ENCODE measurements around the gene CALML5.

DNA sequence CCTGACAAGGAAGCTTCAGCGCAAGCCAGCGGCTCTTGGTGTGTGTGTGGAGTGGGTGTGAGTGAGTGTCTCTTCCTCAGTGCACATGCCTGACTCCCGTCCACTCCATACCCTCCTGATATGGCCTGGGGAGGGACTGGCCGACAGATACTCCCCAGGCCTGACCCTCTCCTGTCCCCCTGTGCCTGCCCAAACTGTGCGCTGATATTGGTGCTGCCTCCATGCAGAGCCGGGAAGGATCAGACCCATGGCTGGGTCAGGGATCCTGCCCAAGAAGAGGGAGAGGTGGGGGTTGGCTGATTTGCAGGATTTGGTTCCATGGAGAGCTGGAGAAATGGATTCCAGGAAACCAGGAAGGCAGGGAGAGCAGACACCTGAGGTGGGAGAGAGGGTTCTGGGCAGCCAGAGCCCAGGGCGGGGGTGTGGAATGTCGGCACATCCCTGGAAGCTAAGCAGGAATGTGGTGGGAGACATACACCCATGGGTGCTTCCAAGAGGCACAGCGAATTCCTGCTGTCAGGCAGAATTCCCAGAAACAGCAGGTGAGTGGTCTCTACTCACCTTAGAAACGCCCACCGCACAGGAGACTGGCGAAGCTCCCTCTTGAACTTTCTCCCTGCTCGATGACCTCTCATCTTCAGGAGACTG lies 6.3 kb downstream of the CALML5 start:
- TF ChIP-seq EZH2phosphoT487 (IDR thresholded peaks at IDR 0.05; ENCODE audit: insufficient read depth, low read depth) (no peak), EZH2 (IDR thresholded peaks at IDR 0.05; ENCODE audit: insufficient read depth, poor library complexity, severe bottlenecking) (no peak)
